GM12878 (cell line): ENCODE results near the gene AGBL1. TPM values are rescaled to one million over a fixed set of nuclear protein-coding genes. Genes with fewer than 3 reads are reported as not detected.

ENCODE experiments used
- ATAC-seq: fragments of 200-7000 bp; cut with Tn5 transposase; 3 replicates; pipeline ENCODE4 v1.9.1; 2020; ENCODE audit warnings: mild to moderate bottlenecking, moderate library complexity
- BruUV-seq: library from RNA; stranded (reverse); fragments of 400-500 nt; replicated peaks from 2 replicates; lab custom pipeline; 2021; lab: Mats Ljungman, UMichigan
- CTCF ChIA-PET: fragments of 300-600 bp; sonication (Branson Sonifier 250); formaldehyde crosslinking; extraction: SDS; loops from one replicate; lab custom pipeline; 2021; ENCODE audit warnings: inconsistent platforms; lab: Yijun Ruan, JAX
- POLR2A ChIA-PET: fragments of 350-600 bp; formaldehyde crosslinking; extraction: SDS; loops from one replicate; lab custom pipeline; 2021; ENCODE audit warnings: inconsistent platforms; lab: Charles Lee
- RAD21 ChIA-PET: fragments of 300-600 bp; sonication (Branson Sonifier 250); formaldehyde crosslinking; loops from one replicate; lab custom pipeline; 2023; ENCODE audit warnings: antibody characterized with exemption; ENCODE audit not compliant: unreplicated experiment; lab: Charles Lee
- SMC1A ChIA-PET: fragments of 300-600 bp; sonication (Branson Sonifier 250); formaldehyde crosslinking; loops from one replicate; lab custom pipeline; 2023; ENCODE audit not compliant: unreplicated experiment, uncharacterized antibody; lab: Charles Lee
- DNase-seq: peaks from one replicate; pipeline ENCODE4 v3.0.0-alpha.2; 2011; ENCODE audit warnings: low read depth, low spot score
- FAIRE-seq: peaks from 3 replicates; lab custom pipeline; 2011; peaks lifted over from hg19 to GRCh38; lab: Jason Lieb, UNC
- H2AFZ ChIP-seq: 2 replicates; pipeline ENCODE4 v1.6.0; 2011; ENCODE audit warnings: low read depth, low read length, control low read depth; ENCODE audit not compliant: control insufficient read depth
- H3K27ac ChIP-seq: 2 replicates; pipeline ENCODE4 v1.5.1; 2011; ENCODE audit warnings: control low read depth; ENCODE audit not compliant: control insufficient read depth, insufficient read depth
- H3K27me3 ChIP-seq, 2 experiments: replicated peaks in 1 of 2; 2 replicates each; pipeline versions ENCODE4 v1.6.0 to v1.6.1; 2011; ENCODE audit warnings: low read length in 1 of 2; ENCODE audit not compliant: control insufficient read depth in 2 of 2, insufficient read depth in 2 of 2
- H3K36me3 ChIP-seq, 2 experiments: 2 replicates each; pipeline ENCODE4 v1.5.1; 2011; ENCODE audit warnings: low read length in 1 of 2; ENCODE audit not compliant: control insufficient read depth in 2 of 2, insufficient read depth in 2 of 2
- H3K4me1 ChIP-seq: 2 replicates; pipeline ENCODE4 v1.6.1; 2011; ENCODE audit warnings: mild to moderate bottlenecking, low read length, moderate library complexity, mixed read lengths; ENCODE audit not compliant: control insufficient read depth, insufficient read depth
- H3K4me2 ChIP-seq: 2 replicates; pipeline ENCODE4 v1.6.0; 2011; ENCODE audit warnings: control low read depth; ENCODE audit not compliant: control insufficient read depth, insufficient read depth
- H3K4me3 ChIP-seq: fragments of 200-600 bp; sonication (generic); 2 replicates; pipeline ENCODE4 v1.5.1; 2016
- H3K79me2 ChIP-seq: 2 replicates; pipeline ENCODE4 v1.6.0; 2011; ENCODE audit warnings: low read length; ENCODE audit not compliant: control insufficient read depth, insufficient read depth
- H3K9ac ChIP-seq: 2 replicates; pipeline ENCODE4 v1.8.0; 2011; ENCODE audit warnings: low read length, control low read depth, mixed read lengths; ENCODE audit not compliant: control insufficient read depth, insufficient read depth
- H3K9me3 ChIP-seq: replicated peaks from 3 replicates; pipeline ENCODE4 v1.5.1; 2011; ENCODE audit warnings: mild to moderate bottlenecking, low read length; ENCODE audit not compliant: control insufficient read depth, insufficient read depth
- H4K20me1 ChIP-seq: 2 replicates; pipeline ENCODE4 v1.6.0; 2011; ENCODE audit not compliant: control insufficient read depth, insufficient read depth
- BMI1 ChIP-seq: fragments of 450-650 bp; IDR thresholded peaks from 2 replicates; pipeline ENCODE4 v1.6.1; 2016; ENCODE audit warnings: mild to moderate bottlenecking, moderate library complexity, borderline replicate concordance
- CBFB ChIP-seq: IDR thresholded peaks from 2 replicates; pipeline ENCODE4 v1.6.1; 2016; ENCODE audit warnings: antibody characterized with exemption, low read depth
- CHD4 ChIP-seq: fragments of 200-600 bp; sonication (generic); IDR thresholded peaks from 2 replicates; pipeline ENCODE4 v1.6.1; 2016; ENCODE audit warnings: mild to moderate bottlenecking
- CREB1 ChIP-seq: IDR thresholded peaks from 2 replicates; pipeline ENCODE4 v1.6.1; 2012; ENCODE audit warnings: low read depth, mild to moderate bottlenecking, inconsistent platforms
- E2F8 ChIP-seq: fragments of 450-650 bp; IDR thresholded peaks from 2 replicates; pipeline ENCODE4 v1.6.1; 2018; ENCODE audit warnings: mild to moderate bottlenecking, low read depth, moderate library complexity; ENCODE audit not compliant: partially characterized antibody
- ELK1 ChIP-seq: IDR thresholded peaks from 2 replicates; pipeline ENCODE4 v1.6.1; 2012; ENCODE audit warnings: low read depth, low read length, improper control_type of control experiment
- FOXK2 ChIP-seq: fragments of 450-650 bp; IDR thresholded peaks from 2 replicates; pipeline ENCODE4 v1.6.1; 2017; ENCODE audit warnings: mild to moderate bottlenecking, moderate library complexity
- HDAC6 ChIP-seq: fragments of 200-600 bp; sonication (generic); IDR thresholded peaks from one replicate; pipeline ENCODE4 v1.8.0; 2017; ENCODE audit warnings: antibody characterized with exemption; ENCODE audit not compliant: unreplicated experiment
- HDGF ChIP-seq: fragments of 450-650 bp; IDR thresholded peaks from 2 replicates; pipeline ENCODE4 v1.6.1; 2016; ENCODE audit warnings: antibody characterized with exemption
- LARP7 ChIP-seq: fragments of 450-650 bp; IDR thresholded peaks from 2 replicates; pipeline ENCODE4 v1.6.1; 2017; ENCODE audit warnings: mild to moderate bottlenecking
- MEF2A ChIP-seq: IDR thresholded peaks from 2 replicates; pipeline ENCODE4 v1.6.1; 2011; ENCODE audit warnings: low read depth, mild to moderate bottlenecking, low read length, moderate library complexity; ENCODE audit not compliant: insufficient read depth
- MEF2B ChIP-seq: fragments of 450-650 bp; IDR thresholded peaks from 2 replicates; pipeline ENCODE4 v1.6.1; 2018; ENCODE audit warnings: mild to moderate bottlenecking, moderate library complexity; ENCODE audit not compliant: partially characterized antibody, poor library complexity, severe bottlenecking
- PML ChIP-seq: IDR thresholded peaks from 2 replicates; pipeline ENCODE4 v1.6.1; 2012; ENCODE audit warnings: low read length, inconsistent platforms
- SIX5 ChIP-seq: IDR thresholded peaks from 2 replicates; pipeline ENCODE4 v1.6.1; 2011; ENCODE audit warnings: mild to moderate bottlenecking, low read depth, low read length, moderate library complexity; ENCODE audit not compliant: severe bottlenecking
- SP1 ChIP-seq: IDR thresholded peaks from one replicate; pipeline ENCODE4 v1.6.1; 2011; ENCODE audit warnings: low read depth, low read length
- SRF ChIP-seq, 2 experiments: IDR thresholded peaks; 2 replicates each; pipeline ENCODE4 v1.6.1; 2011; ENCODE audit warnings: low read depth in 2 of 2, low read length in 2 of 2, mild to moderate bottlenecking in 1 of 2, moderate library complexity in 1 of 2
- STAT3 ChIP-seq: IDR thresholded peaks from 2 replicates; pipeline ENCODE4 v1.6.1; 2011; ENCODE audit warnings: low read depth, low read length, improper control_type of control experiment
- SUPT20H ChIP-seq: IDR thresholded peaks from 2 replicates; pipeline ENCODE4 v1.6.1; 2011; ENCODE audit warnings: low read depth, mild to moderate bottlenecking, low read length, moderate library complexity, borderline replicate concordance; ENCODE audit not compliant: control insufficient read depth
- ZNF24 ChIP-seq: fragments of 450-650 bp; IDR thresholded peaks from 2 replicates; pipeline ENCODE4 v1.6.1; 2017; ENCODE audit warnings: antibody characterized with exemption, mild to moderate bottlenecking
- WGBS: methylation state at CpG from one replicate; pipeline ENCODE4 v1.1.6; 2016; ENCODE audit warnings: low lambda C conversion rate; ENCODE audit not compliant: insufficient replicate concordance, insufficient coverage; ENCODE audit errors: missing lambda C conversion rate; 5-methylcytosine and 5-hydroxymethylcytosine counted together
- in situ Hi-C: fragments of 300-500 bp; cut with MboI; formaldehyde crosslinking; loops from 9 replicates; pipeline ENCODE4 v1.14.3; 2018; ENCODE audit warnings: mixed read lengths
- intact Hi-C: fragments of 100-400 bp; cut with micrococcal nuclease; formaldehyde crosslinking; loops from one replicate; pipeline ENCODE4 v1.14.2; 2022; ENCODE audit not compliant: unreplicated experiment
- polyA plus RNA-seq, 11 experiments: library from polyadenylated mRNA; depleted of rRNA in 4 of 11; unstranded in 6 of 11; stranded (reverse) in 5 of 11; fragments of >200 nt; fragmentation: Nextera tagmentation in 4 of 11; fragmentation: Illumina TruSeq in 1 of 11; extraction: Ambion mirVana in 4 of 11; extraction: Trizol in 1 of 11; gene quantifications; 1 replicate in 1 of 11; 2 replicates in 10 of 11; pipeline versions ENCODE4 v1.2.1 to v1.2.3, GENCODE V29; 2011 to 2016; ENCODE audit warnings: inconsistent platforms in 2 of 11, missing spikeins in 2 of 11, low read depth in 1 of 11
- total RNA-seq, 4 experiments: library from RNA; depleted of rRNA in 3 of 4; stranded (reverse); fragments of >200 nt in 3 of 4; fragmentation: Illumina TruSeq in 1 of 4; extraction: Trizol in 1 of 4; gene quantifications; 2 replicates each; pipeline versions ENCODE4 v1.2.1 to v1.2.3, GENCODE V29; 2013 to 2021

Gene AGBL1
- total and polyA plus RNA-seq, 10 of the 15 experiments (the other 5 are each of a cell fraction or from before 2014, with no cell fraction given), result not detected

- Histone ChIP-seq H3K4me3 (no peak overlapping the region), H3K9me3 (no peaks in the 10 kb centered on the region), H3K4me2 (no peak overlapping the region), H3K27ac (no peak overlapping the region)
- no peak for ATAC-seq
- no TSS peak for BruUV-seq
- RAD21 ChIA-PET, result no interaction called here
- TF ChIP-seq E2F8 (no peak), MEF2B (no peak), CBFB (no peak), STAT3 (no peak), ZNF24 (no peak), SIX5 (no peak), PML (no peak), SP1 (no peak), FOXK2 (no peak), CREB1 (no peak), LARP7 (no peak), ELK1 (no peak), SRF (IDR thresholded peaks at IDR 0.05; ENCODE audit: low read depth in 2 of 2, low read length in 2 of 2) (no peak), HDAC6 (no peak), SUPT20H (no peak), CHD4 (no peak), BMI1 (no peak), HDGF (no peak), MEF2A (no peak)
- TF ChIP-seq, all 136 proteins: peak for 0
- no peaks in the 10 kb centered on the region for H3K36me3 ChIP-seq
- no peaks in the 10 kb centered on the region for H3K4me1 ChIP-seq
- intact Hi-C loops (no loop called here), in situ Hi-C loops (no loop called here)
- no peak for DNase-seq
- POLR2A ChIA-PET, result no interaction called here
- no peaks in the 10 kb centered on the region for H4K20me1 ChIP-seq
- CTCF ChIA-PET, result no interaction called here
- no peak overlapping the region for H3K9ac ChIP-seq
- FAIRE-seq, result no peak
- SMC1A ChIA-PET, result no interaction called here
- H3K27me3 ChIP-seq, result no peaks in the 10 kb centered on the region
- H3K79me2 ChIP-seq, result no peaks in the 10 kb centered on the region
- no peak overlapping the region for H2AFZ ChIP-seq
- WGBS, result 56% methylated on average over 6 of the region's 6 CpGs
These were observed 78.1 kb downstream of the AGBL1 start for GRCh38 chr15:86157606-86158293.
